K562 (cell line): ENCODE data around the gene RFPL3.

Experiments used
- CHD2 ChIP-seq: IDR thresholded peaks from 2 replicates; pipeline ENCODE4 v1.6.1; 2011; ENCODE audit warnings: low read depth, low read length
- EP300 ChIP-seq: IDR thresholded peaks from 2 replicates; pipeline ENCODE4 v1.6.1; 2012; ENCODE audit warnings: low read length, improper control_type of control experiment
- PHF8 ChIP-seq: fragments of 200-600 bp; sonication (generic); IDR thresholded peaks from 2 replicates; pipeline ENCODE4 v1.6.1; 2012; ENCODE audit warnings: mixed run types, mild to moderate bottlenecking, inconsistent platforms, low read length, moderate library complexity, borderline replicate concordance
- POLR2A ChIP-seq: fragments of 450-650 bp; conservative IDR thresholded peaks from 2 replicates; pipeline ENCODE4 v1.6.1; 2016
- RB1 ChIP-seq: fragments of 450-650 bp; IDR thresholded peaks from 2 replicates; pipeline ENCODE4 v1.6.1; 2017; ENCODE audit warnings: low read depth, mild to moderate bottlenecking
- SMC3 ChIP-seq: conservative IDR thresholded peaks from 2 replicates; pipeline ENCODE4 v1.6.1; 2011; ENCODE audit warnings: low read depth, low read length, improper control_type of control experiment; ENCODE audit not compliant: insufficient read depth
- ZNF165 ChIP-seq: fragments of 250-450 bp; sonication (Bioruptor Pico); IDR thresholded peaks from 2 replicates; pipeline ENCODE4 v1.4.0; 2020; ENCODE audit warnings: borderline replicate concordance
- TF ChIP-seq, protein P1 (sequence below), 2 experiments: fragments of 450-650 bp; IDR thresholded peaks; 2 replicates each; pipeline ENCODE4 v1.6.1; 2016; ENCODE audit warnings: mild to moderate bottlenecking in 2 of 2, borderline replicate concordance in 1 of 2, low read depth in 1 of 2, moderate library complexity in 1 of 2
- TF ChIP-seq, protein P2 (sequence below): fragments of 250-450 bp; sonication (Bioruptor Pico); IDR thresholded peaks from 2 replicates; pipeline ENCODE4 v1.4.0; 2020

DNA sequence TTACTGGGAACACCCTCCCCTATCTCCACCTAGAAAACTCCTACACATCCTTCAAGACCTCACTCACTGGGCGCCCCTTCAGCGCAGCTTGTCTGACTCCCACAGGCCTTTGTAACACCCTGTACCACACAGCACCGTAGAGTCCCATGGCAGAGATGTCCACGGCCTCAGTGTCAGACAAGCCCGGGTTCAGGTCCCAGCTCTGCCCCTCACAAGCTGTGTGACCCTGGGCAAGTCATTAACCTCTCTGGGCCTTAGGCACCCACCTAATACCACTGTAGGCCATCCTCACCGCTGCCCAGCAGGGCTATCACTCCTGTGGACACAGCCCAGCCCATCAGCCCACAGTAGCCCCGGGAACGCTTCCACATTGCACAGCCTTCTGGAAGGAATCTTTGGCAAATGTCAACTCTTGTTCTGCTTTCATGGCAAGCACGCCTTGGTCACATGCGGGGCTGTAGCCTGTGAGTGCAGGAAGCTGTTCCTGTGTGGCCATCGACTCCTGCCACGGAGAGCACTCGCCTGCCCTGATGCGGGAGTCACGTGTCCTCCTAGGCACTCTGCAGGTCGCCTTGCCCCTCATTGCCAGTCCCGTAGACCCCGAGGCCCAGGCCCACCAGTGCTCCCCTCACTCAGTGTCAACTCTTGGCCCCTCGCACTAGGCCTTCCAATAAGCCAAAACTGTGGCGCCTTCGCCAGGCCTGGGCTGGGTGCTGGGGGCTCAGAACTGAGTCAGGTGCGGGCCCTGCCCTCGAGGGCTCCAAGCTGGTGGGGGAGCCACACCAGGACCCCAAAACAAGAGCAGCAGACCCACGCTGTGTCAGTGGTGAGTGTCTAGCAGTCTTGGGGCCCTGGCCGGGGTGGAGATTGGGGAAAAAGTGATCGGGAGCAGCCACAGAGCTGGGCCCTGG is 32.9 kb upstream of the RFPL3 start:
- TF ChIP-seq RB1 (no peak), POLR2A (no peak), SMC3 (no peak), CHD2 (no peak), PHF8 (no peak), ZNF165 (CRISPR knock-in tag) (no peak), EP300 (no peak)
- TF ChIP-seq, protein P1, sequence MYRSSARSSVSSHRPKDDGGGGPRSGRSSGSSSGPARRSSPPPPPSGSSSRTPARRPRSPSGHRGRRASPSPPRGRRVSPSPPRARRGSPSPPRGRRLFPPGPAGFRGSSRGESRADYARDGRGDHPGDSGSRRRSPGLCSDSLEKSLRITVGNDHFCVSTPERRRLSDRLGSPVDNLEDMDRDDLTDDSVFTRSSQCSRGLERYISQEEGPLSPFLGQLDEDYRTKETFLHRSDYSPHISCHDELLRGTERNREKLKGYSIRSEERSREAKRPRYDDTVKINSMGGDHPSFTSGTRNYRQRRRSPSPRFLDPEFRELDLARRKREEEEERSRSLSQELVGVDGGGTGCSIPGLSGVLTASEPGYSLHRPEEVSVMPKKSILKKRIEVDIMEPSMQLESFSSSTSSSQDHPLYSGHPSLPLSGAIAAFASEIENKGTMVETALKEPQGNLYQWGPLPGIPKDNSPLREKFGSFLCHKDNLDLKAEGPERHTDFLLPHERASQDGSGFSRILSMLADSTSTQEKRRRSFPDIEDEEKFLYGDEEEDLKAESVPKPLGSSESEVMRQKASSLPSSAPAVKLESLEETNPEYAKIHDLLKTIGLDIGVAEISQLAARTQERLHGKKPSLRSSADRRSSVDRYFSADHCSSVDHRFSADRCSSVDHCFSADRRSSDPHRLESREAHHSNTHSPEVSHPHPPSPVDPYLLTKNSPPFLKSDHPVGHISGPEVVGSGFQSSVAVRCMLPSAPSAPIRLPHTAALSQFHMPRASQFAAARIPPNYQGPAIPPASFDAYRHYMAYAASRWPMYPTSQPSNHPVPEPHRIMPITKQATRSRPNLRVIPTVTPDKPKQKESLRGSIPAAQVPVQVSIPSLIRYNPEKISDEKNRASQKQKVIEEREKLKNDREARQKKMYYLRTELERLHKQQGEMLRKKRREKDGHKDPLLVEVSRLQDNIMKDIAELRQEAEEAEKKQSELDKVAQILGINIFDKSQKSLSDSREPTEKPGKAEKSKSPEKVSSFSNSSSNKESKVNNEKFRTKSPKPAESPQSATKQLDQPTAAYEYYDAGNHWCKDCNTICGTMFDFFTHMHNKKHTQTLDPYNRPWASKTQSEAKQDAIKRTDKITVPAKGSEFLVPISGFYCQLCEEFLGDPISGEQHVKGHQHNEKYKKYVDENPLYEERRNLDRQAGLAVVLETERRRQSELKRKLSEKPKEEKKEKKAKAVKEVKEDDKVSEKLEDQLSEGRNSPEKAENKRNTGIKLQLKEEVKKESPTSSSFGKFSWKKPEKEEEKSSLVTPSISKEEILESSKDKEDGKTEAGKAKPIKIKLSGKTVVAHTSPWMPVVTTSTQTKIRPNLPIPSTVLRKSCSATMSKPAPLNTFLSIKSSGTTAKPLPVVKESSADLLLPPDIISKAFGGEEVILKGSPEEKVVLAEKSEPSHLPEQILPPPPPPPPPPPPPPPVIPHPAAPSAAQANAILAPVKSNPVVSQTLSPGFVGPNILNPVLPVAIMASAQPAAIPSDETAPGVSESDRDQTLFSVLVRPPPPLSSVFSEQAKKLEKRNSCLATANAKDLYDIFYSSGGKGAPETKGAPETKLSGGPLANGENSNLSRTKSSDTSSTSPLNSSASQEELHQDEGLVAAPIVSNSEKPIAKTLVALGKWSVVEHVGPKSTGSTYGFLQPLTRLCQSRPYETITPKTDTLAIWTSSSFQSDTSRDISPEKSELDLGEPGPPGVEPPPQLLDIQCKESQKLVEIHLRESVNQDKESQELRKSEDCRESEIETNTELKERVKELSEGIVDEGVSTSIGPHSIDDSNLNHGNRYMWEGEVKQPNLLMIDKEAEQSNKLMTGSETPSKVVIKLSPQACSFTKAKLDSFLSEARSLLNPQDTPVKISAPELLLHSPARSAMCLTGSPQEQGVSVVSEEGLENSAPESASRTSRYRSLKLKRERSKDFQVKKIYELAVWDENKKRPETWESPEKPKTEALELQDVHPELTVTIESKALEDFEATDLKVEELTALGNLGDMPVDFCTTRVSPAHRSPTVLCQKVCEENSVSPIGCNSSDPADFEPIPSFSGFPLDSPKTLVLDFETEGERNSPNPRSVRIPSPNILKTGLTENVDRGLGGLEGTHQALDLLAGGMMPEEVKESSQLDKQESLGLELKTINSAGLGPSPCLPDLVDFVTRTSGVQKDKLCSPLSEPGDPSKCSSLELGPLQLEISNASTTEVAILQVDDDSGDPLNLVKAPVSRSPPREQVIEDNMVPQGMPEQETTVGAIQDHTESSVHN (IDR thresholded peaks at IDR 0.05; ENCODE audit: borderline replicate concordance in 1 of 2, low read depth in 1 of 2): no peak
- TF ChIP-seq, protein P2, sequence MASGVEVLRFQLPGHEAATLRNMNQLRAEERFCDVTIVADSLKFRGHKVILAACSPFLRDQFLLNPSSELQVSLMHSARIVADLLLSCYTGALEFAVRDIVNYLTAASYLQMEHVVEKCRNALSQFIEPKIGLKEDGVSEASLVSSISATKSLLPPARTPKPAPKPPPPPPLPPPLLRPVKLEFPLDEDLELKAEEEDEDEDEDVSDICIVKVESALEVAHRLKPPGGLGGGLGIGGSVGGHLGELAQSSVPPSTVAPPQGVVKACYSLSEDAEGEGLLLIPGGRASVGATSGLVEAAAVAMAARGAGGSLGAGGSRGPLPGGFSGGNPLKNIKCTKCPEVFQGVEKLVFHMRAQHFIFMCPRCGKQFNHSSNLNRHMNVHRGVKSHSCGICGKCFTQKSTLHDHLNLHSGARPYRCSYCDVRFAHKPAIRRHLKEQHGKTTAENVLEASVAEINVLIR (CRISPR knock-in tag): no peak
